Measurements from ENCODE around the gene BEND4.

BEND4 gene

GRCh38 chr4:42142591-42142990 is 9.9 kb downstream of the BEND4 start:
- peak in 1 of 2 donors; percentile 3 for DNase-seq (ENCODE audit: low read depth in 2 of 2)
- no peak for TF ChIP-seq CTCF (IDR thresholded peaks at IDR 0.05; ENCODE audit: low read depth, low read length)
- H3K4me3 ChIP-seq (replicated peaks in 1 of 2; ENCODE audit: low read depth in 2 of 2, low read length in 2 of 2): no peak overlapping the region

DNA sequence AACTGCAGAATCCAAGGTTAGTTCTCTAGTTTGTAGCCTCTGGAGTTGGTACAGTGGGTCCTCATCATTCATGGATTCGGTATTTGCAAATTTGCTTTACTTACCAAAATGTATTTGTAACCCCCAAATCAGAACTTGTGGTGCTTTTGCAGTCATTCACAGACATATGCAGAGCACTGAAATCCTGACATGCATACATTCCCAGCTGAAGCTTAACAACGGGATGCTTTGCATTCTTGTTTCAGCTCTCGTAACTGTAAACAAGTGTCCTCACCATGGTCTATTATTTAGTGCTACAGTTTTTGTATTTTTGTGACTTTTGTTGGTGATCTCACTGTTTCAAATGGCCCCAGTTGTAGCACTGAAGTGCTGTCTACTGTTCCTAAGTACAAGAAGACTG is 16.1 kb downstream of the BEND4 start:
- no peak for TF ChIP-seq CTCF (IDR thresholded peaks at IDR 0.05; ENCODE audit: low read depth, low read length)
- no peak overlapping the region for H3K4me3 ChIP-seq (replicated peaks in 1 of 2; ENCODE audit: low read depth in 2 of 2, low read length in 2 of 2)
- no peak for DNase-seq (ENCODE audit: low read depth in 2 of 2)

- DNase-seq (ENCODE audit: low read depth in 2 of 2): no peak
- H3K4me3 ChIP-seq (replicated peaks in 1 of 2; ENCODE audit: low read depth in 2 of 2, low read length in 2 of 2): no peak overlapping the region
- TF ChIP-seq CTCF (IDR thresholded peaks at IDR 0.05; ENCODE audit: low read depth, low read length): no peak
Observed at GRCh38 chr4:42133006-42133405, 19.4 kb downstream of the BEND4 start.

DNA sequence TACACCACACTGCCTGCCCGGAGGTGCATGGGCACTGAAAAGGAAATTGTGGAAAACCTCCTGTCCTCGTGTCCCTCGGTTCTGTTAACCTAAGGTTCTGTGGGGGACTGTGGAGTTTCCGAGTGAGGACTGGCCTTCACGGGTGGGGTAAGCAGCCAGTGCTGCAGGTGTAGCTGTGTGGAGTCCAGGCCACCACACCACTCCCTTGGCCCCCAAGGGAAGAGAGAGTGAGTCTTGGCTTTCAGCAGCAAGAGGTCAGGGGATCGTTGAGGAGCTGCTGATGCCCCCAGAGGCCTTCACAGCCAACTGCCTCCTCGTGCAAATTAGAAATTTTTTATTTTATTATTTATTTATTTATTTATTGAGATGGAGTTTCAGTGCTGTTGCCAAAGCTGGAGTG is 20.4 kb downstream of the BEND4 start:
- no peak overlapping the region for H3K4me3 ChIP-seq (replicated peaks in 1 of 2; ENCODE audit: low read depth in 2 of 2, low read length in 2 of 2)
- DNase-seq (ENCODE audit: low read depth in 2 of 2): no peak
- no peak for TF ChIP-seq CTCF (IDR thresholded peaks at IDR 0.05; ENCODE audit: low read depth, low read length)

DNA sequence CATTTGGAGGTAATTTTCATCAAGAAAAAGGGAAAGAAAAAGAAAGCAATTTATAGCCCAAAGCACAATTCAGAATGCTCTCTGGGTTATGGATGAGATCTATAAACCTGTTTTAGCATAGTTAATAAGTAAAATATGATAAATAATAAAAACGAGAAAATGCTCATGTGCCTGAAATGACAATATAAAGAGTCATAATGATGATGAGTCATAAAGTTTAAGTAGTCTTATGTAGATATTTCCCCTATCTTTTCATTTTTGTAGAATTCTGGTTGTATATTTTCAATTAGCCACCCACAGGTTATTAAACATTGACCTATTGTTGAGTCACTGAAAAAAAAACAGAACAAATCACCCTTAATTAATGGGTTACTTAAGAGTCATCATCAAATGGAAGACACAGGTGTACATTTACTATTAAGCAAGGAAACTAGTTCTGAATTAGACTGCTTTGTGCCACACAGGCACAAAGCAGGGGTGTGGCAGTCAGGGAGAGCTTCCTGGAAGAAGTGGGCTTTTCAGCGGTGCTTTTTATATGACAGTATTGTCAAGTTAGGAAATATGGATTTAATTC is 29.3 kb downstream of the BEND4 start:
- no peak overlapping the region for H3K4me3 ChIP-seq (replicated peaks in 1 of 2; ENCODE audit: low read depth in 2 of 2, low read length in 2 of 2)
- TF ChIP-seq CTCF (IDR thresholded peaks at IDR 0.05; ENCODE audit: low read depth, low read length): no peak
- DNase-seq (ENCODE audit: low read depth in 2 of 2): no peak

DNA sequence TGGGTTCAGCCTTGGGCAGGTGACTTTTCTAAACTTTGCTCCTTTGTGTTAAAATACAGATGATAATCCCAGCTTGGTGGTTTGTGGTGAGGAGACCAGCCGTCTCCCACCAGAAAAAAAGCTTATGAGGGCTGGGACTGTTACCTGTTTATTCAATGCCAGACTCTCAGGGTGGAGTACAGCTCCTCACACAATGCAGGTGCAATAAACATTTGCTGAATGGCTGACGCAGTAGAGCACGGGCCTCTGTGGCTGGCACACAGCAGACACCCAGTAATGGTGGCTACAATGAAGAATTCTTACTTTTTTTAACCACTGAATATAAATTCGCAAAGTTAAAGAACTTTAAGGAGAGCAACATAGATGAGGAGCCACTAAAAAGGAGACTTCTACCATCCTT is 30.2 kb downstream of the BEND4 start:
- TF ChIP-seq CTCF (IDR thresholded peaks at IDR 0.05; ENCODE audit: low read depth, low read length): no peak
- no peak for DNase-seq (ENCODE audit: low read depth in 2 of 2)

GRCh38 chr4:42119886-42120285 is 32.6 kb downstream of the BEND4 start:
- no peak for DNase-seq (ENCODE audit: low read depth in 2 of 2)
- TF ChIP-seq CTCF (IDR thresholded peaks at IDR 0.05; ENCODE audit: low read depth, low read length): no peak
- H3K4me3 ChIP-seq (replicated peaks in 1 of 2; ENCODE audit: low read depth in 2 of 2, low read length in 2 of 2): no peak overlapping the region

More for the DNA sequence above, 30.2 kb downstream of the BEND4 start:
- H3K4me3 ChIP-seq (replicated peaks in 1 of 2; ENCODE audit: low read depth in 2 of 2, low read length in 2 of 2): no peak overlapping the region
